HG02884 (cell line): ENCODE results near the gene KCTD11.

Experiments used
- ATAC-seq: cut with Tn5 transposase; IDR thresholded peaks from one replicate; pipeline ENCODE4 v1.9.1; 2021; ENCODE audit warnings: mild to moderate bottlenecking, moderate library complexity; ENCODE audit not compliant: unreplicated experiment

The KCTD11 gene

DNA sequence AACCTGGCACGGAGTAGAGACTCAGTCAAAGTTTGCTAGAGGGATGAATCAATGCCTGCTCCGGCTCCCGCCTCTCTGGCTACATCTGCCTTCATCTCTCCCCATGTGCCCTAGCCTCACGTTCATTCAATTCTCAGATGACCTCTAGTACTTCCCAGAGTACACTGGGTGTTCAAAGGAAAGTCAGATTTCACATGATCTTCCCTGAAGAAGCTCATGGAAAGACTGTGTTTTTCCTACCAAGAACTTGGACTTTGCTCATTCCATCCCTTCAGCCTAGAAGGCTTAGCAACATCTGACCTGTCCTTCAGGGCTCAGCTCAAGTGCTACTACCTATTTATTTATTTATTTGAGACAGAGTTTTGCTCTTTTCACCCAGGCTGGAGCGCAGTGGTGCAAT, 17.9 kb downstream of the KCTD11 start:
- no peak for ATAC-seq

DNA sequence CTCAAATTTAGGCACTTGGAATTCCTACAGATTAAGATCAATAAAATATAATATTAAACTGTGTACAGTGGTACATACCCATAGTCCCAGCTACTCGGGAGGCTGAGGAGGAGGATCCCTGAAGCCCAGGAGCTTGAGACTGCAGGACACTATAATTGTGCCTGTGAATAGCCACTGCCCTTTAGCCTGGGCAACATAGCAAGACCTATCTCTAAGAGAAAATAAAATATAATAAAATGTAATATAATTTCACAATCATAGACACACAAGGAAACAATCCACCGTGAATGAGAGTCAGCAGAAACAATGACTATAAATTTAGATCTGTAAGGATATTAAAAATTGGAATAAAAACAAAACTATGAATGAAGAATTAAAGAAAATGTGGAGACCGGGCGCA, 18.9 kb downstream of the KCTD11 start:
- no peak for ATAC-seq

DNA sequence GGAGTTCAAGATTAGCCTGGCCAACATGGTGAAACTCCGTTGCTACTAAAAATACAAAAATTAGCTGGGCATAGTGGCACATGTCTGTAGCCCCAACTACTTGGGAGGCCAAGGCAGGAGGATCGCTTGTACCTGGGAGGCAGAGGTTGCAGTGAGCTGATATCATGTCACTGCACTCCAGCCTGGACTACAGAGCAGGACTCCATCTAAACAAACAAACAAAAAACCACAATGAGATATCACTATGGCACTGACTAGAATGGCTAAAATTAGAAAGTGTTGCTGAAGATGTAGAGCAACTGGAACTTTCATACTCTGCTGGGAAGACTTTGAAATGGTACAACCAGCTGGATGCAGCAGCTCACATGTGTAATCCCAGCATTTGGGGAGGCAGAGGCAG, 22.4 kb downstream of the KCTD11 start:
- no peak for ATAC-seq

DNA sequence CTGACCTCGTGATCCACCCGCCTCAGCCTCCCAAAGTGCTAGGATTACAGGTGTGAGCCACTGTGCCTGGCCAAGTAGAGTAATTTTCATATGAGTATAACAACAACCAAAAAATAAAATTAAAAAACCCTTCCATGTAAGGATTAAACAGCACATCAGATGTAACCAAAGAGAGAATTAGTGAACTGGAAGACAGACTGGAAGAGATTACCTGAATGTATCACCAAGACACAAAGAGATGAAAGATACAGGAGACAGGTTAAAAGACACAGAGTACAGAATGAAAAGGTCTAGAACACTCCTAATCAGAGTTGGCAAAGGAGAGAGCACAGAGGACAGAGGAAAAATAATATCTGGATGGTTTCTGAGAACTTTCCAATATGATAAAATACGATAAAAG, 27.2 kb downstream of the KCTD11 start:
- ATAC-seq, result no peak

DNA sequence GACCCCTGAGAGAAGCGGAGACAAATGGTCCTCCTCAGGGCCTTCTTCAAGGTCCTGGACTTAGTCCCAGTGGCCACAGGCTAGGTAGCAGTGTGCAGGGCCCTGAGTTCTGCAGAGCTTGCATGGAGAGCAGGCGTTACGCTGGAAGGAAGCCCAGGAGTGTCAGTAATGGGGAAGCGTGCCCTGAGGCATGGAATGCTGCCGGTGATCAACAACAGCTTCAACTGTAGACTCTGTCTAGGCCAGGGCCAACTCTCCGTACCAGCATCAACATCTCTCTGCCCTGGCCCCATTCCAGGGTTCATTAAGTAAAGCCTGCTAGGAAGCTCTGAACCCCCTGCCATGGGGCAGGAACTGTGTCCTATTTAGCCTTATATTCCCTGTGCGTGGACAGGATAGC, 28.4 kb downstream of the KCTD11 start:
- ATAC-seq, result no peak

DNA sequence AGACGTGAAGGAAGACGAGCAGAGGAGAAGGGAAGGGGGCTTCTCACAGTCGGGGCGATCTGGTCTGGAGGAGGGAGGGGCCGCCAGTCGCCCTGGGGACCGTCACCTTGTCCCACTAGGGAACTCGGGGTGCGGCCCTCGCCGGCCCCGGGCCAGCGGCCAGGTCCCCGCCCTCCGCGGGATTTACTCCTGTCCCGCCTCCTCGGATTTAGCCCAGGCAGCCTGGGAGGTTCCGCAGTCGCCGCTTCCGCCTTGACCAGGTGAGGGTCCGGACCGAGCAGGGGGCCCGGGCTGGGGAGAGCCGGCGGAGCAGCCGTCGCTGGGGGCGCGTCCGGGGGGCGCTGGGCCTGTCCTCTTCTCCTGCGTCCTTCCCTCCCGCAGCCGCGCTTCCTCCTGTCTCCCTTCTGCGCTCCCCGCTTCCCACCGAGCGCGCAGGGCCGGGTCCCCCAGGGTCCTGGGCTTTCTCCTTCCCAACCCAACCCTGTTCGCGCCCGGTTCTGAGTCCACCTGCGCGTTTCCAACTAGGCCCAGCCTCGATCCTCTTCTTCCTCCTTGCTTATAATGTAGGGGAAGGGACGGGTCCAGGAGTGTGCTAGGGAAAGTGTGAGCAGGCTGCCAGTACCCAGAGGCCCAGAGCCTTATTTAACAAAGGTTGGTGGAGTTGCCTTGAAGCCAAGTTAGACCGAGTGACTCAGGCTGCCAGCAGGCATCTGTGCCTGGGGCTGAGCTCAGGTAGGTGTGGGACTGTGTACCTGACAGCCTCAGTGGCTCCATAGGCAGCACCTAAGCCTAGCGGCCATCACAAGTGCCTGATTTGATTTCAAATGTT, 29.1 kb downstream of the KCTD11 start, which contains the start of gene TNK1:
Gene TNK1 (plus strand): TSS at position 235 of the 829 bp plus-strand sequence. CDS start 1,838 bp downstream, outside the sequence.
- ATAC-seq, result no peak

DNA sequence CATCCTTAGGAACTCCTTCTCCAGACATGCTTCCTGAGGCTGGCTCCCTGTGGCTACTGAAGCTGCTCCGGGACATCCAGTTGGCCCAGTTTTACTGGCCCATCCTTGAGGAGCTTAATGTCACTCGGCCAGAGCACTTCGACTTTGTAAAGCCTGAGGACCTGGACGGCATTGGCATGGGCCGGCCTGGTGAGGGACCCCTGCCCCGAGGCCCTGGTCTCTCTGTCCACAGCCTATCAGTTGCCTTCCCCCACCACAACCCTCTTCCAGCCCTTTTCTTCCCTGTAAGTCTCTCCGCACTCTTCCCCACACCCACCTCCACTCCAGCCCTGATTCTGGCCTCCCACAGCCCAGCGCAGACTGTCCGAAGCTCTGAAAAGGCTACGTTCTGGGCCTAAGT, 30.9 kb downstream of the KCTD11 start:
- no peak for ATAC-seq

DNA sequence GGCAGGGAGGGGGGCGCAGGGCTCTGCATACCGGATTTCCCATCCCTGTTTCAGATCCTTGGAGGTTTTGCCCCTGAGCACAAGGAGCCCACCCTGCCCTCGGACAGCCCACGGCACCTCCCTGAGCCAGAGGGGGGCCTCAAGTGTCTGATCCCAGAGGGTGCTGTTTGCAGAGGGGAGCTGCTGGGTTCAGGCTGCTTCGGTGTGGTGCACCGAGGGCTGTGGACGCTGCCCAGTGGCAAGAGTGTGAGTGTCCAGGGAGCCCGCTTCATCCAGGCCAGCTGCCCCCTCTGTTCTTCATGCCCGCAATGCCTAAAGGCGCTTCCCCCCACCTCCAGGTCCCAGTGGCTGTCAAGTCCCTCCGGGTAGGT, 31.4 kb downstream of the KCTD11 start:
- ATAC-seq, result no peak

DNA sequence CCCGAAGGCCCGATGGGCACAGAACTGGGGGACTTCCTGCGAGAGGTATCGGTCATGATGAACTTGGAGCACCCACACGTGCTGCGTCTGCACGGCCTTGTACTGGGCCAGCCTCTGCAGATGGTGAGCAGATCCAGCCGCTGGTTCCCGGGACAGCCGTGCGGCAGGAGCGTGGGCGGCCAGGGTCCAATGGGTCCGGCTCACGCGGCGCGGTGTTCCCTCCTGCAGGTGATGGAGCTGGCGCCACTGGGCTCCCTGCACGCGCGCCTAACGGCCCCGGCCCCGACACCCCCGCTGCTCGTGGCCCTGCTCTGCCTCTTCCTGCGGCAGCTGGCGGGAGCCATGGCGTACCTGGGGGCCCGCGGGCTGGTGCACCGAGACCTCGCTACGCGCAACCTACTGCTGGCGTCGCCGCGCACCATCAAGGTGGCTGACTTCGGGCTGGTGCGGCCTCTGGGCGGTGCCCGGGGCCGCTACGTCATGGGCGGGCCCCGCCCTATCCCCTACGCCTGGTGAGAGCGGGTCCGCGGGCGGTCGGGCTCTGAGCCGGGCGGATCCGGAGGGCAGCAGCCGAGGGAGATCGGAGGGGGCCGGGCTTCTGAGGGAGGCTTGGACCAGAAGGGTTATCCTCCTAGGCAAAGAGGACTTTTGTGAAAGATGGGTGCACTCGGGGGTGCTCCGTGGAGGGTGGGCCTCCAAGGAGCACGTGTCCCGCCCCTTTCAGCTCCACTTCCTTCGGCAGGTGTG, 32.0 kb downstream of the KCTD11 start:
- ATAC-seq, result no peak

DNA sequence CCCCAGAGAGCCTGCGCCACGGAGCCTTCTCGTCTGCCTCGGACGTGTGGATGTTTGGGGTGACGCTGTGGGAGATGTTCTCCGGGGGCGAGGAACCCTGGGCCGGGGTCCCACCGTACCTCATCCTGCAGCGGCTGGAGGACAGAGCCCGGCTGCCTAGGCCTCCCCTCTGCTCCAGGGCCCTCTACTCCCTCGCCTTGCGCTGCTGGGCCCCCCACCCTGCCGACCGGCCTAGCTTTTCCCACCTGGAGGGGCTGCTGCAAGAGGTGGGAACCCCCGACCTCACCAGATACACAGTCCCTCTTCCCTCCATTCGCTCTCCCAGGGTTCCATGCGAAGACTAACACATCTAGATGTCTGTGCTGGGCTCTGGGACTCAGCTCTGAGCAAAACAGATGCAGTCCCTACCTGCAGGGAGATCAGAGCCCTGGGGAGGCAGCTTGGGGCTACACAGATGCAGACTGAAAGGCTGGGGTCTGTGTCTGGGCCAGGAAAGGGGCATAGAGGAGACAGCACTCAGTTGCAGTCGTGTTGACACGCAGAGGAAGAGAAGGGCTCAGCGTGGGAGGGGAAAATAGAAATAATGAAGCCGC, 32.6 kb downstream of the KCTD11 start:
- ATAC-seq, result no peak

DNA sequence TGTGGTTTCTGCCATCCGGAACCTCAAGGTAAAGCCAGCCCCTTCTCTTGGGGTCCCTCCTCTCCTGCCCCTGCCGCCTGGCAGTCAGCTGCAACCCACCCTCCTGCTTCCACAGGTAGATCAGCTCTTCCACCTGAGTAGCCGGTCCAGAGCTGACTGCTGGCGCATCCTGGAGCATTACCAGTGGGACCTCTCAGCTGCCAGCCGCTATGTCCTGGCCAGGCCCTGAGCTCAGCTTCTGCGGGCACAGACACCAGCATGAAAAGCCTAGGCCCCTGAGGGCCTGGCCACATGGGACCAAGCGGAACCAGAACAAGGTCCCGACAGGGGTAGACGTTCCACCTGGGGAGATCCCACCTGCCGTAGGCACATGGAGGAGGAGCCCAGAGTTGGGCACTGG, 36.9 kb downstream of the KCTD11 start:
- no peak for ATAC-seq

DNA sequence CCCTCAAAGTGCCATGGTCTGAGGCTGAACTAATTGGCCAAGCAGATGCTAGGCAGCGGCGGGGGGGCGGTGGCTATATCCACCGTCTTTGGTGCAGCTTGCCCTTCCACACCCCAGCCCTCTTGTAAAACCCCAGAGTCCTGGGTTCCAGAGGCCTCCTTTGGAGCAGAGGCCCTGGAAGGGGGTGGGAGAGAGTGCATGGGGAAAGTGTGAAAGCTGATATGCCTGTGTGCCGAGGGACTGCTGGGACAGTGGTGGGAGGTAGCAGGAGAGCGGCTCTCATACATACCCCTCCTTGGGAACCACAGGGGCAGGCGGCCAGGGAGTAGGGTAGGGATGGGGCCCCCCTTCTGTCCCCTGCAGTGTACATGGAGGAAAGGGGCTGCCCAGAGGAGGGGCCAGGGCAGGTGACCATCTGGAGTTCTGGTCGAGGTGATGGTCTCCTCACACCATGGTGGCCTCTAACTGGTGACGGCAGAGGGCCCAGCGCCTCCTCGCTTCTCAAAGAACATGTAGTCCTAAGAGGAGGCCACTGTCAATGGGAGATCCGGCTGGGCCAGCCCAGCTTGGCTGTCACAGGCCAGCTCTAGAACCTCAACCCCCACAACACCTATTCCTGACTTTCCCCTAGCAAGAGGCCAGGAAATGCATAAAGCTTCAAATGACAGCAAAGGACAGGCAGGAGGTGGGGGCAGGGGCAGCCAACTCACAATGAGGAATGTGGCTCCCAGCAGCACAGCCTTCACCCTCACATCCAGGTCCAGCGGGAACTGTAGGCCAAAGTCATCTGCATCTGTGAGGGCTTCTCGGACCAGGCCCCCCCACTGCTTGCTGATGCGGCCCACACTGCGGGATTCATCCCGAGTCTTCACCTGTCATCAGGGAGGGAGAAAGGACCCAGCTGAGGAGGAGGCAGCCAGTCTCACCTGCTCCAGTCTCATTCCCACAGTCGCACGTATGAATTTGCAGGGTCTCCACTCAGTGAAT, 38.3 kb downstream of the KCTD11 start:
- no peak for ATAC-seq

DNA sequence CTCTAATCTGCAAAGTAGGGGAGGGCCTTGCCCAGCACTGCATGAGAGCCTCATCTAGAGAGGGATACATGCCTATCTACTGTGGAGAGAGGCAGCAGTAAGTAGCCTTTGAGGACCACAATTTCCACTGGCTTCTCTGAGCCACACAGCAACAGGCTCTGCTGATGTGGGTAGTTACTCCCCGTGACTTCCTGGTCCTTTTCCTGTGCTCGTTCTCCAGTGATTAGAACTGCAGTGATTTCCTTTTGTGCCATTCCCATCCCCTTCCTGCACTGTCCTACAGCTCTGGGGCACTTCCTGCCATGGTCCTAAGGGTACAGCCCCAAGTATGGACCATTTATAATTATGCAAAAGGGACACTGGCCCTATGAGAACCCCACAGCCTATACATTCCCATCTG, 39.3 kb downstream of the KCTD11 start:
- no peak for ATAC-seq

DNA sequence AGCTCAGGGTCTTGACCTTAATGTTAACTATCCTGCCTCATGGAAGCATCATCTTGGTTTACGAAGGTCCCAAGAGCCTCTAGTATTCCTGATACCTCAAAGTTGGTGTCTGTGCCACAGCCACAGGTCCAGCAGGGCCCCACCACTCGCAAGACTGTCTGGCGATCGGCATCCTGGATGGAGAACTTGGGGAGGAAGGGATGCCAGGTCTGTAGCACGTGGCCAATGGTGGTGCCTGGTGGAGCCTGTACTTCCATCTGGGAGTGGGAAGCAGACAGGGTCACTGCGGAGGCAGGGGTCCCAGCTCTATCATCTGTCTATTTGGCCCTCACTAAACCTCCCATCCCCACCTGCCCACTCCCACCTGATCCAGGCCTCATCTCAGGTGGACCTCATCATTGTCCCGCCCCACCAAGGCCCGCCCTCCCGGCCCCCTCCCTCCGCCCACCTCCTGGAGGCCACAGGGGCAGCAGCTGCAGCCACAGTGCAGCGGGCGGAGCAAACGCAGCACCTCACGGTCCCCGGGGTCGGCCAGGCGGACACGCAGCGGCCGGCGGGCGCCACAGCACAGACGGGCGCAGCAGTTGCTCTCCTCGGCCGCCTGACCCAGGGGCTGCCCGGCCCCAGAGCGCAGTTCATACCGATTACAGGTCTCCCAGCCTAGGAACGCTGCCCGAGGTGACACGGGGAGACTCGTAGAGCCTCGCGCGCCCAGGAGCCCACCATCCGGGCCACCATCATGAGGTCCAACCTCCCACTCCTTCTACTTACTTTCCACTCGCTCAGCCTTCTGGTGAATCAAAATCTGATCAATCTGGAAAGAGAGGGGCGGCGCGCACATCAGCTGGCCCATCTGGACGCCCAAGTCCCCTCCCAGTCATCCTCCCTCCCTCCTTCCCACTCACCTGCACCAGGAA, 41.0 kb downstream of the KCTD11 start:
- no peak for ATAC-seq

DNA sequence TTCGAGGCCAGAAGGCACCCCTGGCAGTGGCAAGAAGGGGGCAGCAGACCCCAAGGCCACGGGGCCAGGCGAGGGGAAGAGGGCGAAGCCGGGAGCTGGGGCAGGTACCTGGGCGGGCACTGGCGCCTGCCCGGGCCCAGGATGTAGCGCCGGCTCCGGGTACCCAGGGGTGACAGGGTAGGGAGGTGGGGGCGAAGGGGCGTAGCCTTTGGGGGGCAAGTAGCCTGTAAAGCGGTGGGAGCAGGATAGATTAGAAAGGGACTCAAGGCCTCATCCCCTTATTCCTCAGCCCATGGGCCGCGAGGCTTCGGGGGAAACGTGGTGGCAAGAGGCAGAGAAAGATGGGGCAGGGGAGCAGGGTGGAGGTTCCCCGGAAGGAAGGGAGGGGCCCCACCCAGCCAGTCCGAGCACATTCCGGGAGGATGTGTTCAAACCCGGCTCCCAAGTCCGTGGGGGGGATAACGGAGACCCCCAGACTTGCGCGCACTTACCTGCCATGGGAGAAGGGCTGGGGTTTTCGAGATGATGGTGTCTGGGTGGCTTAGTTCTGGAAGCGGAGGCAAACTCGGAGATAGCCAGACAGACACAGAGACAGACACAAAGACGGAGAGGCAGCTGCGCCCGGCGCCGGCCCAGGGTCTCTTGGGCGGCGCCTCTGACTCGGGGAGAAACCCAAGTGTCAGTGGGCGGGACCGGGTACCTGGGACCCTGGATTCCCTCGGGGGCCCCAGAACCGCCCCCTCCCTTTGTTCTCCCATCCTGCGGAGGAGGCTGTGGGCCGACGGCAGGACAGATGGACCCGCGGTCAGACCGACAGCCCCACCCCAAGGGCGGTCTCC, 41.9 kb downstream of the KCTD11 start:
- peak; percentile 32 for ATAC-seq

DNA sequence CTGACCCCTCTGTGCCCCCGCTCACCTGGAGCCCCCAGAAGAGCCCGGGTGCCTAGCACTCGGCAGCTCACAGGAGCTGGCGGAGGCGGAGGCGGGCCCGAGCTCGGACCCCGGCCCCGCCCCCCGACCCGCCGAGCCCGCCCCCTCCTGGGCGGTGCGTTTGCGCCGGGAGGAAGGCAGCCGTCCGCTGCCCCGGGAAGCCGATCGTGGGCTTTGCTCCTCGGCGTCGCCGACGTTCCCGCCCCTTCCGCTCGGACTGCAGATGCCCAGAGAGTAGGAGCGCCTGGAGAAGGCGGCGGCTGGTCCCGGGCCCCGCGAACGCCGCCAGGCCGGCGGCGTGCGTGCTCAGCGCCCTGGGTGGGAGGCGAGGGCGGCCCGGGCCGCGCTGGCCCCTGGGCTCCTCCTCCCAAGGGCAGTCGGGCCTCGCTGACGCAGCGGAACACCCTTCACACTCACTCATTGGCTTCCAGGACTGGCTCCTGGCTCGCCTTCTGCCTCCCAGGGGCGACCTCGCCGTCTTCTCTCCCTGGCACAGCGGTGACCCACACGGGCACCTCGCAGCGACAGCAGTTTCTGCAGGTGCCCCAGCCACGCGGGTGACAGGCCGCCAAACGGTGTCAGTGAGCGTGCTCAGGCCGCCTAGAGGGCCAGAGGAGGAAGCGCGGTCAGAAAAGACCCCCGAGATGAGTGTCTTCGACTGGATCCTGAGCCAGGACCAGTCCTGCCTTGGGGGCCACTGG, 42.7 kb downstream of the KCTD11 start, which contains the start of gene PLSCR3:
Gene PLSCR3 (minus strand): TSS at position 74 of the 740 bp plus-strand sequence. CDS start 415 bp downstream, outside the sequence.
- peak; percentile 70 for ATAC-seq

DNA sequence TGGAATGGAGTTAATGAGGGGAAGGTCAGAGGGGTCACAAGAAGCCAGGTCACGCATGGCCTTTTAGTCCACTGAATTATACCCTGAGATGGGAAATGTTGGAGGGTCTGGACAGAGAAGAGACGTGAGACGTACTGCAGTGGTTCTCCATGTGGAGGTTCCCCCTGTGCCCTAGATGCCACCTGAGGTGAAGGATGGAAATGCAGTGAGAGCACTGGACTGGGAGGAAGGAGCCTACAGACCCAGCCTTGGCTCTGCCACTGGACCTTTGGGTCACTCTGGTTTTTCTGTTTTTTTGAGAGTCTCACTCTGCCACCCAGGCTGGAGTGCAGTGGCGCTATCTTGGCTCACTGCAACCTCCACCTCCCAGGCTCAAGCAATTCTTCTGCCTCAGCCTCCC, 44.2 kb downstream of the KCTD11 start:
- no peak for ATAC-seq

DNA sequence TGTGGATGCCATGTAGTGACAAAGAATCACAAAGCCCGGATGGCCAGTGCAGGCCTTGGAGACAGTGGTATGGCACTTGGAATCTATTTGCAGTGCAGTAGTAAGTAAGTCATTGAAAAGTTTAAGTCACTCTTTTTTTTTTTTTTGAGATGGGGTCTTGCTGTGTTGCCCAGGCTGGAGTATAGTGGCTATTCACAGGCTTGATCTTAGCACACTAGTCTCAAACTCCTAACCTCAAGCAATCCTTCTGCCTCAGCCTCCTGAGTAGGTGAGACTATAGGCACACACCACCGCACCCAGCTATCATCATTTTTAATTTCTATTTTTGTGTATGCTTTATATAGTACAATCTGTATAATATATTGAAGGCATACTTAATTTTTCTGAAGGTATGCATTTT, 46.6 kb downstream of the KCTD11 start:
- no peak for ATAC-seq
